Measurements from ENCODE around the gene GMPR.

The GMPR gene

DNA sequence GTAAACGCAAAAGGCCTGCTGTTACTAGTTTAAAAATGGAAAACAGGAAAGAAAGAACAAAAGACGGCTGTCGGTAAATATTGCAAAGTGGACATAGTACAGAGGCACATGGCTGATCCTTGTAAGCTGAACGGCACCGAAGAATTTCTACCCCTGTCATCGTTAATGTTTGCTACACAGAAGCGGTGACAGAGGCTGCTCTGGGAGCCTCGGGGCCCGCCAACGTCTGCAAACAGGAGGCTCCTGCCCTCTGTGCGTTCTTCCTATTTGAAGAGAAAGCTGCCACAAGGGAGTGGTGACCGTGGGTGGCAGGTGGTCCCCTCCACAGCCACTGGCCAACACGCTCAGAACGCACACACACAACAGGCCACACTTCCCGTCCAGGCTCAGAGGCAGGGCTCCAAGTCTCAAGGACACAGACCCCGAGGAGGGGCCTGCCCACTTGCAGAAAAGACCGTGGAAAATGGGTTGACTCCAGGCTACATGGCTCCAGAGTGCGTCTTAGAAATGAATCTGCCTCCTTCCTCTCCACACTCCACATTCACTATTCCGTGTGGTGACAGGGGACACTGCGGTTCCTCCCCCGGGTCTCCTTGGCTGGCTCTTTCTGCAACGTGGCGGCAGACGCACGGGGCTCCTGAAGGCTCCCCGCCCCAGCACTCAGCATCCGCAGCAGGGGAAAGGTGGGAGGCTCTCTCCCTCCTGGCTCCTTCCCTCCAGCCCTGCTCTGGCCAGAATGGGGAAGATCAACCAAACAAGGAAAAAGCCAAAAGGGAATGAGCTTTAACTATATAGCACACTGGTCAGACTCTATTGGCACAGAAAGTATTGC is 64.5 kb downstream of the GMPR start:
- no peak for DNase-seq (ENCODE audit: low read depth)

DNA sequence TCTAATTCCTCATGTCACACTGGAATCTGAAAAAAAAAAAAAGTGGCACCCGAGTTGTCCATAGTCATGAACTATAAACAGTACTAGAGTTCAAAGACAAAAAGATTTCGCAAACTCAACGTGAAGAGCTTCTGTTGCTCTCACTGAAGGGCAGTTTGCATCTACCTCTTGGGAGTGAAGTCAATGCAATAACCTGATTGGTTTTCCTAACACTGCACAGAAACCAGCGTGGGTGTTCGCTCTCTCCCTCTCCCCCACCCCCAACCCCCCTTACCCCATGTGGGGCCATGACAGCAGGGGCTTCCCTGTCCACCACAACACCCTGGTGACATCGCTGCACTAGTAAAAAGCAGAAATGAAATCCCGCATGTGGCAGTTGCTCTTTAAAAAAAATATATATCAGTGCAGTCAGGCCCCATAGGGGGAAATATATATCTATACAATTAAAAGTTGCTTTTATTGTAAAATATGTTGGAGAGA is 66.9 kb downstream of the GMPR start:
- no peak for DNase-seq (ENCODE audit: low read depth)

DNA sequence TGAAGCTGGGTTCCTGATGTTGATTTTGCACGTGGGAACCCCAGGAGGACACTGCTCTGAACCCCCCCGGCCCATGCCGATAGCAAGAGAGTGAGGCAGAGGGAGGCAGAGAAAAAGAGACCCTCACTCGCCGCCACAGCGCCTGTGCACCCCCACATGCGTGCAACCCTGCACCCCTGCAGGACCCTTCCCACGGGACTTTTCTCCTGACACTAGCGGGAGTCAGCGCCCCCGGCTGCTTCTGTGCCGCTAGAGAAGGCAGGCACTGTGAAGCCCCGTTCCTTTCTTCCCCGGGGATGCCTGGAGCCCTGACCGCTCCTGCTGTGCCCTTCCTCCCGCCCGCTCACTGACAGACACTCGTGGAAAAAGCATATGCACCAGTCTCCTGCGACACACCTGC is 67.4 kb downstream of the GMPR start:
- no peak for DNase-seq (ENCODE audit: low read depth)

DNA sequence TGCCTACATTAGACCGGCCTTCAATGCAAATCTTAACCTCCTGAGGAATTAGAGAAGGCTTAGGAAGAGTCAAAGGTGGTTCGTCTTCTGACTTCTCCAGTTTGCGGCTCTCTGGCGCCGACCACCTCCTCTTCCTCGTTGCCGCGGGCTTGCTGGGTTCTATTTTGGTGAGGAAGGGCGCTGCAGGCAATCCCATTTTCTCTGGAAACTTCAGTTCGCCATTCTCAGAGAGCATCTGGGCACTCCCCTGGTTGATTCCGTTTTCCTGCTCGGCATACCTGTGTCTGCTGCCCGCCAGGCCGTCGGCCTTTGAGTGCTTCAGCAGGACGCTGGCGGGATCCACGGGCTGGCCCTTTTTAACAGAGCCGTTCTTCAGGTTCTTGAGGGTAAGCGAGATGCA is 67.9 kb downstream of the GMPR start:
- DNase-seq (ENCODE audit: low read depth): no peak

DNA sequence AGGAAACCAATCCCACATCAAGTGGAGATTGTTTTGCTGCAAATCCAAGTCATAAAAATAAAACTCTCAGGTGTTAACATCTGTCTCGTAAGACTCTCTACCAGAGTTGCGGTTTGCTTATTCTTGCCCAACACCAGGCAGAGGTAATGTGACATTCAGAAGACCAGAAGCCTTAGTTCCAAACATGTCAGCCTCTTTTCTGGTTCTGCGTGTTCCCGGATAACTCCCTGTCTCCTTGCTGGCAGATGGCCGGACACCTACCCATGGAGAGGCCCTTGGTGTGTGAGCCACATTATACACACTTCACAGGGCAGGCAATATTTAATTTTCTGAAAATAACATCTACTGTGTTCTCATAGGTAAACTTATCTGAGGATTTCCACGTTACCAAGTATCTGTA is 73.4 kb downstream of the GMPR start:
- DNase-seq (ENCODE audit: low read depth): no peak

DNA sequence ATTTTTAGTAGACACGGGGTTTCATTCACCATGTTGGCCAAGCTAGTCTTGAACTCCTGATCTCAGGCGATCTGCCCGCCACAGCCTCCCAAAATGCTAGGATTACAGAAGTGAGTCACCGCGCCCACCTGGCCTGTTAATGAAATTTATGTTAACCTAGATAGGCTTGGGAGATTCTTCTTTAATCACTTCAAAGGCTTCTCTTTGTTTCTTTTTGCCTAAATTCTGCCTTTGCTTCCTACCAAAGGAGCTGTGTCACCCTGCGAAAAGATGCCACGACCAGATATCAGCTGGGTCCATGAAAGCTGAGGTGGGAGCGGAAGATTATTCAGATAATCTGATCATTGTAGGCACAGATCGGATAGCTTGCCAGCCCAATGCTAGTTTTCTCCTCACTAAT is 75.3 kb downstream of the GMPR start:
- no peak for DNase-seq (ENCODE audit: low read depth)

DNA sequence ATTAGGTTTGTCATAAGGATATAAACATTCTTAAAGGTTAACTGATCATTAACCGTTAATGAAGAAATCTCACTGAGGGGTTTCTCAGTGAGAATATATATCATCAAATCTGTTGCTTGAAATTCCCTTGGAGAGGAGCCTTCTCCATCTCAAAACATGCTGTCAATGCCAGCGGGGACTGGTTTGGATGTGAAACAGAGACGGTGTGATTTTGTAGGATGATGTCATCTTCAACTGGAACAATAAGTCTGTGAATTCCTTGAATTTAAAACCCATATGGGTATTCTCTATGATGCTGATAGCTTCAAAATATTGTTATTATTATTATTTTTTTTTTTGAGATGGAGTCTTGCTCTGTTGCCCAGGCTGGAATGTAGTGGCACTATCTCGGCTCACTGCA is 75.9 kb downstream of the GMPR start:
- no peak for DNase-seq (ENCODE audit: low read depth)

DNA sequence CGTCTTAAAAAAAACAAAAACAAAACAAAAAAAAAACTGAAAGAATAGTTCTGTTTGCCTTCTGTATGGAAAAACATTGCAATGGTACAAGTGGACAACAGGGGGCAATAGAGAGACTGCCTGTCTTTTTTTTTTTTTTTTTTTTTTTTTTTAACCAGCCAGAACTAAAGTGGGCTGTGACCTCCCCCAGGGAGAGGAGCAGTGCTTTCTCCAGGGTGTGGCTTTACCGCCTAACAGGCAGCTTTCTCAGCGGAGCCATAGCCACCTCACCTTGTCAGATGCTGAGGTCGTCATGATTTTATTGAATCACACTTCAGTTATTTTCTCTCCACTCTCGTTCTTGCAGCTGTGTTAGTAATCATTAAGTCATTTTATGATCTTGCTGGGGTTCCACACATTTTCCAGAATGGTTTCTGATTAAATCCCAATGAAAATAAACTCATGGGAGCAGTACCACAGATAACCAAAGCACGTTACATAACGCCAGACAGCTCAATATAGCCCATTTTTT is 78.4 kb downstream of the GMPR start:
- no peak for DNase-seq (ENCODE audit: low read depth)

DNA sequence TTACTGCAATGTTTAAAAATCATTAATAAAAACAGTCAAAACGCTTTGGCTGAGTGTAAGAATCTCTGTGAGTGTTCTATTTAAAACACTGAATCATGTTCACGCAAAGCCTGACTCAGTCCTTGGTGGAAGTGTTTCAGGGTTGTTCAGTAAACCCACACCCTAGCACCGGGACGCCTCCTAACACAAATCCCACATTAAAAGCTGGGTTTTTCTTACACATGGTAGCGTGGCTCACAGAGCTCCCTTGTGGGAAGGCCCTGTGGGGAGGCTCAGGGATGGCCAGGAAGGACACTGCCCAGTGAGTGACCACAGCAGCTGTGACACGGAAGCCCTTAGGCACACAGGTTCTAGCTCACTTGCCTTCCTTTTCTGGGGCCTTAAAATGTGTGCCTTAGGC is 80.2 kb downstream of the GMPR start:
- DNase-seq (ENCODE audit: low read depth): no peak

DNA sequence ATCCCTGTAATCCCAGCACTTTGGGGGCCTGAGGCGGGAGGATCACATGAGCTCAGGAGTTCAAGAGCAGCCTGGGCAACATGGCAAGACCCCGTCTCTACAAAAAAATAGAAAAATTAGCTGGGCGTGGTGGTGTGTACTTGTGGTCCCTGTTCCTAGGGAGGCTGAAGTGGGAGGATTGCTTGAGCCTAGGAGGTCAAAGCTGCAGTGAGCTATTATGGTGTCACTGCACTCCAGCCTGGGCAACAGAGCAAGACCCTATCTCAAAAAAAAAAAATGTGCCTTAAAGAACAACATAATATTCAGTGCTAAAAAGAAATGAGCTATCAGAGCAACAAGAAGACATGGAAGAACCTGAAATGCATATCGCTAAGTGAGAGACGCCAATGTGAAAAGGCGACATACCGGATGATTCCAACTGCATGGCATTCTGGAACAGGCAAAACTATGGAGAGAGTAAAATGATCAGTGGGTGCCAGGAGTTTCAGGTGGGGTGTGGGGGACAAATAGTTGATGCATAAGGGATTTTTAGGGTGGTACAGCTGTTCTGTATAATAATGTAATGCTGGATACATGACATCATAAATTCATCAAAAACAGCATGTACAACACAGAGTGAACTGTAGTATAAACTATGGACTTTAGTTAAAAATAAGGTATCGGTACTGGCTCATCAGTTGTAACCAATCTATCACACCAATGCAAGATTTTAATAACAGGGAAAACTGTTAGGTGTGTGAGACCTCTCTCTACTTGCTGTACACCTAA is 80.8 kb downstream of the GMPR start:
- DNase-seq (ENCODE audit: low read depth): no peak

DNA sequence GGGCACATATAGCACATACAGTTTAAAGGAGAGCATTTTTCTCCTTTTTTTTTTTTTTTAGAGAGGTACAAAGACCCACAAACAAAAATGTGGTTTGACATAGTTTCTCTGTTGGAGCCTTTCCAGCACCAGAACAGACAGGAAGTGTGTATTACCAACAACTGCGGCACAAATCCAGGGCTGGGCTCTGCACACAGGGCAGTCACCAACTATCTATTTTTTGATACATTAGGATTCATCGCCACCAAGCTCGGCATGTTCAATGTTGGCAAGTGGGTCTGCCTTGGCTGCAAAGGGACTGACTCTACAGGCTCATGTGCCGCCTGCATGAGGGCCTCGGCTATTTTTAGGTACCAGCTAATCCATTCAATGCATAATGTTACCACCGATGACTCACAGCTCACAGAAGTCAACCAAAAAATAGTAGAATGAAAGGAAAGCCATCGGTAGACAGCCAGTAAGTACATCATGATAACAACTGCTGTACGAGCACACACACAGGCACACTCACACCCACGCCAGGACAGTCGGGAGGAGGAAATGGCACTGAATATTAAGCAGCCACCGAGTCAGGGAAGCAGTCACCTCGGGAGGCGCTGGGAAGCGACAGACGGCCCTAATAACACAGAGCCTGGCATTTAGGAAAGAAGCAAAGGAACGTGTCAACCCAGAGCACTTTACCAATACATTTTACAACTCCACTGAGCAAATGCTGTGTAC is 81.6 kb downstream of the GMPR start:
- peak; percentile 42 for DNase-seq (ENCODE audit: low read depth)

DNA sequence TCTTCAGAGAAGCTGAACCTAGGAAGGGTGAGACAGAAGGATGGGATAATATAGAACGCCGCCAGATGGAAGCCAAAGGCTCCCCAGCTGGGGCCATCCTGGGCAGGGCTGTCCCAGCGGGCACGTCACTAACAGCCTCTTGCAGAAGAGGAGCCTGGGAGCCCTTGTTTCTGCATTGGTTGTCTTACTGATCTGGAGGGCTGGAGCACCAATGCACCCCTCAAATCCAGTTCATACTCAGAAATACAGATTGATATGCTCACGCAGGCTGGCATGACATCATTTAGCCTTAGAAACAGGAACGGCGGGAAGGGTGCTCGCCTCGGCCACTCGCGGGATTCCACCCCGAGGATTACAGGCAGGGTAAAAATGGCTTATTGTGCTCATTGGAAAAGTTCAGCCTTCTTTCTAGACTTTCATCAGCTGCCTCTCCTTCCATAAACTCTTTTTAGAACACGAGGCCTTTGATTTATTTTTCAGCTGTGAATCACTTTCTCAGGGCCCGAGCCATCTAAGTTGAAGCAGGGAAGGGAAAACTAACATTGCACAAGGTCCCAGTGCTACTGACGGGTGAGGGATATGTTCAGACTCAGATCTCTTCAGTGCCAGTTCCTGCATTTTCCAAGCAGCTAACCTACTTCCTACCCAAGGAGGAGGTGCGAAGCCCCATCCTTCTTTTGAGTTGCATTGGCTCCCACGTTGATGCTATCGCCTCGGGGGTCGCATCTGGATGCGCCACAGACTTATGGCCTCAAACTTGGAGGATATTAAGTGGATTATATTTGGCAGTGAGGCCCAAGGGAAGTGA is 82.3 kb downstream of the GMPR start:
- DNase-seq (ENCODE audit: low read depth): no peak

DNA sequence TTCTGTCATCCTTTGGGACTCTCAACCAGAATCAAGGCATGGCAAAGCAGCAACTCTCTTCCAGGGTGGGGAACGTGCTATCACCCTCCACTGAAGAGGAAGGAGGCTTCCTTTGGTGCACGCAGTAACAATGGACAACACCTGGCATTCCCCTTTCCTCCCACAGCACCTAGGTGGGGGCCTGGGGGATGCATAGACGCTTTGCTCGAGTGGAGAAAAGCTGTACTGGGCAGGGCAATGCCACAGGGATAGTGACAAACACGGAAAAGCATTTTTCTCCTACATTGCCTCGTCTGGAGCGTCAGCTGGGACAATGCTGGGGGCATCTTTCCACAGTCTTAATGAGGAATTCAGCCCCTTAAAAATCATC is 82.9 kb downstream of the GMPR start:
- no peak for DNase-seq (ENCODE audit: low read depth)

DNA sequence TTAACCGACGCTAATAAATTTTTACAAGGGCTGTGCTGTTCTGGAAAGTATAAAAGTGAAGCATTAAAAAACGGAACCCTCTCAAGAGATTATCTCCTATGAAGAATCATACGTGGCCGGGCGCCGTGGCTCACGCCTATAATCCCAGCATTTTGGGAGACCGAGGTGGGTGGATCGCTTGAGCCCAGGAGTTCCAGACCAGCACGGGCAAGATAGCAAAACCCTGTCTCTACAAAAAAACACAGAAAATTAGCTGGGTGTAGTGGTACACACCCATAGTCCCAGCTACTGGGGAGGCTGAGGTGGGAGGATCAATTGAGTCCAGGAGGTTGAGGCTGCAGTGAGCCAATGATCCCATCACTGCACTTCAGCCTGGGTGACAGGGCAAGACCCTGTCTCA is 83.4 kb downstream of the GMPR start:
- DNase-seq (ENCODE audit: low read depth): no peak

DNA sequence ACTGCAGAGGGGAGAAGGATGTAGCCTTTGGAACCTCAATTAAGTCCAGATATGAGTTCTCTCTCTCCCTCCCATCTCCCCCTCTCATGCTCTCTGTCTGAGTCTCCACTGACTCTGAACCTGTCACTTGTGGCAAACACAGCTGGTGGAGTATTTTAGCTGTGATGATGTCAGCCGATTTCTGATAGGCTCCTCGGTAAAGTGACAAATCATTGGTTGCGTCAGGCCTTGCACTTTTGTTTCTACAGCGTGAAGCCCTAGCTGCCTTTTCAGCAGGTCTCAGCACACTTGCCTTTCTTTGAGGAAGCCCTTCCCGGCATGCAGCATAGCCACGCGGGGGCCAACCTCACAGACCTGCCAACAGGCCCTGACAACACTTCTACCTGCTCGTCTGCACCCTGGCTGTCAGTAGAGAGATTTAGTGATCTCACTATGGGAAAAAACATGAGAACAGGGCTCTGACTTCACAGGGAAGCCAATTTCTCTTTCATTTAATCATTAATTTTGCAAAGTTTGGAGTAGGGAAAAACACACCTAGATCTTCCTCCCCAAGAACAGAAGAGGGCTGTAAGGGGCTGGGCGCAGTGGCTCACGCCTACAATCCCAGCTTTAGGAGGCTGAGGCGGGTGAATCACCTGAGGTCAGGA is 84.4 kb downstream of the GMPR start:
- DNase-seq (ENCODE audit: low read depth): peak; percentile 51

DNA sequence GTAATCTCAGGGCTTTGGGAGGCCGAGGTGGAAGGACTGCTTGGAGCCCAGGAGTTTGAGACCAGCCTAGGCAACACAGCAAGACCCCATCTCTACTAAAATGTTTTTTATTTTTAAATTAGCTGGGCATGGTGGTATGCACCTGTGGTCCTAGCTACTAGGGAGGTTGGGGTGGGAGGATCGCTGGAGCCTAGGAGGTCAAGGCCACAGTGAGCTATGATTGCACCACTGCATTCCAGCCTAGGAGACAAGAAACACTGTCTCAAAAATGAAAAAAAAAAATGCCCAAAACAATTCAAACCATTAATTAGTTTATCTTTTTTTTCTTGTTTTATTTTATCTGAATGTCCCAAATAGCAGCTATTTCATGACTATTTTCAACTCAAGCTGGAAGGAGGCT is 85.8 kb downstream of the GMPR start:
- DNase-seq (ENCODE audit: low read depth): no peak

DNA sequence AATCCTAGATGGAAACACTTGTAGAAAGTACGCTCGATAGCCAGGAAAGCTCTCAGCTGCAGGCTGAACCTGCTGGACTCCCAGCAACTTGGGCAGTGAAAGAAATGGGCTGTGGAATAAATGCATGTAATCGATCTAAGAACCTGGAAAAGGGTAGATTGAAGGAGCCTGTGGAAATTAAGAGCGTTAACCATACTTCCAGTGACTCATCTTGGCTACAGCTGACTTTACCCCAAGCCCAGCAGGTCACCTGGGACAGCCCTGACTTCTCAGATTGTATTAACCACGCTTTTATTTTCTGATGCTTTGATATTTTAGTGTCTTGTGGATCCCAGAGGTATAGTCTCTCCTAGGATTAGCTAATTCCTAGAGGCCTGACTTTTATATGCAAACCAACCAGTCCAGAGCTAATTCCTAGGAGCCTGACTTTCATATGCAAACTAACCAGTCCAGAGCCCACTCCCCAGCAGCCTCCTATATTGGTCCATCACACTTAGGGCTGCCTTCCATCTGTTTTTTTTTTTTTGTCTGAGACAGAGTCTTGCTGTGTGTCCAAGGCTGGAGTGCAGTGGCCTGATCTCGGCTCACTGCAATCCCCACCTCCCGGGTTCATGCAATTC is 86.3 kb downstream of the GMPR start:
- no peak for DNase-seq (ENCODE audit: low read depth)

DNA sequence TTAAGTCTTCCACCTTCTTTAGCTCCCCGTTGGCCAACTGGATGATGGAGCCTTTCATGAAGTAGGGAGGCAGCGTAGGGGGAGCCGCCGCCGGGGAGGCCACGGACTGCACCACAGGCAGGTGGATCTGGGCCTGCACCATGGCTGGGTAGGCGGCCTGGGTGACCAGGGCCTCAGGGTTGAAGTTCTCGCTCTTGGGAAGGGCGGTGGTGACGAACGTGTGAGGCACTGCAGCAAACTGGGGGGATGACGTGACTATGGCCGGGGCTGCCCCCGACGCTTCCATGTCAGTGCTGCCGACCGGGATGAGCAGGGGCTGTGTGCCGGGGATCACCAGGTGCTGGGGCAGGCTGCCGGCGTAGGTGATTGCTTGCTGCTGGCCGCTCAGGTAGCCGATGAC is 88.1 kb downstream of the GMPR start:
- no peak for DNase-seq (ENCODE audit: low read depth)

DNA sequence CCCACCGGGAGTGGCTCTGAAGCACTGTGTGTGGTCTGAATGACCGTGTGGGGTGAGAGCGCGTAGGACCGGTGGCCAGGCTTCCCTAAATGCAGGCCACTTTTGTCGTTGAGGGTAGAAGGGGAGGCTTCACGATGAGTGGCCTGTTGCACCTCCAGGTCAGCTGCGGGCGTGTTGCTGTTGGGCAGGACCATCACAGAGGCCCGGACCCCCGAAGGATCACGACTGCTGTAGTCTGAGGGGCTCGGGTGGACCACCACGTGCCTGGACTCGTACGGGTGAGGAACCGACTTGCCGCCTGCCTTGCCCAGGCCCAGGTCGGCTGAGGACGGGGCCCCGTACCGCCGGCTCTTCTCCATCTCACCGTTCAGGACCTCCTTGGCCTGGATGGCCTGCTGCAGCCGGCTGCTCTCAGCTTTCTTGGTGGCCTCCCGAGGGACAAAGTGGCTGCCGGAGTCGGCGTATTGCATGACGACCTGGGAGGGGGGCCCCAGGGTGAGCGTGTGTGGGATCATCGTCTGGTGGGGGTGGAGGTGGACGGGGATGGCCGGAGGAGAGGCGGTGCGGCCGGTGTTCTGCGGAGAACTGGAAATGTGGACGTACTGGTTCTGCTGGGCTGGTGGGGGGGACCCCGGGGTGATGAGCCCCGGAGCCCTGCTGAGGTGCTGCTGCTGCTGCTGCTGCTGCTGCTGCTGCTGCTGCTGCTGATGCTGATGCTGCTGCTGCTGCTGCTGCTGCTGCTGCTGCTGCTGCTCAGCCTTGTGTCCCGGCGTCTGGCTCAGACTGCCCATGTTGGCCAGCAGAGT is 88.8 kb downstream of the GMPR start:
- no peak for DNase-seq (ENCODE audit: low read depth)

DNA sequence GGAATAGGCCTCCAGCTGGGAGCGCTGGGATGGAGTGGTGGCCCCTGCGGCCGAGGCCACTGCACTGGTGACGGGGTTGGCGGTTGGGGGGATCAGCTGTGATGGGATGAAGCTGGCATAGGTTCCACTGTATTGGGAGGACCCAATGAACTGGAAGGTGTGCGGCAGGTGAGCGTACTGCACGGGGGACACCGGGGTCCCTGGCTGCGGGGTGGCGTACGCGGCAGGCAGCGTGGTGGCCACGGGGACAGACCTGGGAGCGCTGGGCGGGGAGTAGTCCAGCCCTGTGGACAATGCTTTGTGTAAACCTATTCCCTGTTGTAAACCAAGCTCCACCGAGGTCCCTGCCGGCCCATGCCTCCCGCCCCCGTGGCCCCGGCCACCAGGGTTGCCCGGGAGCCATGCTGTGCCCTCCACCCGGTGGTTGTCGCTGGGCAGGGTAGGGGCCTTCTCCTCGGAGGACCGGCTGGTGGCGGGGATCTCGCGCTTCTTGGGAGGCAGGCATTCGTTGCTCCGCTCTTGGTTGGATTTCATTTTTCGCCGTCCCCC is 89.5 kb downstream of the GMPR start:
- DNase-seq (ENCODE audit: low read depth): no peak
